DND-41 (cell line): ENCODE data around the gene C2CD2.

Experiments
- EZH2 ChIP-seq: IDR thresholded peaks from 3 replicates; pipeline ENCODE4 v1.6.1; 2012; ENCODE audit warnings: borderline replicate concordance, low read depth, mild to moderate bottlenecking, moderate library complexity, low read length, inconsistent platforms; ENCODE audit not compliant: severe bottlenecking
- TF ChIP-seq, protein P1 (sequence below): IDR thresholded peaks from 2 replicates; pipeline ENCODE4 v1.5.1; 2012; ENCODE audit warnings: borderline replicate concordance, low read length, moderate library complexity, mild to moderate bottlenecking; ENCODE audit not compliant: poor library complexity, severe bottlenecking; ENCODE audit errors: extremely low read depth

DNA sequence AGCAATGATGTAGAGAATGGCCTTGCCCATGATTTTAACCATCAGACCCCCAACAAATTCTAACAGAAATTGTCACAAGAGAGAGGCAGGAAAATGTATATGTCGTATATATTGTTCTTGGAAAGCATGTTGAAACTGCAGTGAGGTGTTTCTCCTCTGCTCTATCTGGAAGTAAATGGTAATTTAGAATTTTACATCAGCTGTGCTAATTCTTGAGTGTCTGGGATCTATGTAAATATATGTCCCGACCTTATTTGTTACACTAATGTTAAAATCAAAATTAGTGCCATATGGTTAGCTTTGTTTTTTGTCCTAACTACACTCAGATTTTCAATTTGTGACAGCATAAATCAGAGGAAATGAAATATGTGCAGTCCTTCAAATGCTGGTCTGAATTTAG lies 35.9 kb upstream of the C2CD2 start:
- TF ChIP-seq, protein P1, sequence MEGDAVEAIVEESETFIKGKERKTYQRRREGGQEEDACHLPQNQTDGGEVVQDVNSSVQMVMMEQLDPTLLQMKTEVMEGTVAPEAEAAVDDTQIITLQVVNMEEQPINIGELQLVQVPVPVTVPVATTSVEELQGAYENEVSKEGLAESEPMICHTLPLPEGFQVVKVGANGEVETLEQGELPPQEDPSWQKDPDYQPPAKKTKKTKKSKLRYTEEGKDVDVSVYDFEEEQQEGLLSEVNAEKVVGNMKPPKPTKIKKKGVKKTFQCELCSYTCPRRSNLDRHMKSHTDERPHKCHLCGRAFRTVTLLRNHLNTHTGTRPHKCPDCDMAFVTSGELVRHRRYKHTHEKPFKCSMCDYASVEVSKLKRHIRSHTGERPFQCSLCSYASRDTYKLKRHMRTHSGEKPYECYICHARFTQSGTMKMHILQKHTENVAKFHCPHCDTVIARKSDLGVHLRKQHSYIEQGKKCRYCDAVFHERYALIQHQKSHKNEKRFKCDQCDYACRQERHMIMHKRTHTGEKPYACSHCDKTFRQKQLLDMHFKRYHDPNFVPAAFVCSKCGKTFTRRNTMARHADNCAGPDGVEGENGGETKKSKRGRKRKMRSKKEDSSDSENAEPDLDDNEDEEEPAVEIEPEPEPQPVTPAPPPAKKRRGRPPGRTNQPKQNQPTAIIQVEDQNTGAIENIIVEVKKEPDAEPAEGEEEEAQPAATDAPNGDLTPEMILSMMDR = no peak
- no peak for TF ChIP-seq EZH2
